AG20443 (cell line): ENCODE results near the gene ZNF555.
"Not testable (repeated sequence)": the region's sequence is repeated elsewhere in the genome, so short reads cannot be mapped to it uniquely, and the experiment has no call there.

ENCODE experiments used
- DNase-seq: peaks from one replicate; pipeline ENCODE4 v3.0.0; 2012; ENCODE audit warnings: low spot score, mixed read lengths

Gene ZNF555

GRCh38 chr19:2867025-2867991, 26.0 kb downstream of the ZNF555 start, which contains the start of gene ZNF556:
TSS of gene ZNF556 (plus strand) at chr19:2867335. CDS start at chr19:2867422, 87 bp downstream.
- DNase-seq, result peak; percentile 20

- no peak for DNase-seq
Observed at GRCh38 chr19:2869618-2870017, 28.3 kb downstream of the ZNF555 start.

GRCh38 chr19:2872175-2872574, 30.9 kb downstream of the ZNF555 start:
- DNase-seq, result not testable (repeated sequence)

- DNase-seq, result no peak
Observed at GRCh38 chr19:2877398-2878331, 36.4 kb downstream of the ZNF555 start.

- peak; percentile 25 for DNase-seq
Observed at GRCh38 chr19:2883686-2884439, 42.6 kb downstream of the ZNF555 start.

GRCh38 chr19:2885736-2886135, 44.5 kb downstream of the ZNF555 start:
- DNase-seq, result no peak

GRCh38 chr19:2887391-2887914, 46.2 kb downstream of the ZNF555 start:
- DNase-seq, result peak; percentile 69

GRCh38 chr19:2888731-2889224, 47.5 kb downstream of the ZNF555 start:
- no peak for DNase-seq

GRCh38 chr19:2890531-2890930, 49.3 kb downstream of the ZNF555 start:
- DNase-seq, result not testable (repeated sequence)

GRCh38 chr19:2896694-2897093, 55.4 kb downstream of the ZNF555 start:
- DNase-seq, result no peak

- peak; percentile 99 for DNase-seq
Observed at GRCh38 chr19:2900296-2901252, 59.3 kb downstream of the ZNF555 start, which contains the start of gene ZNF57. TSS of gene ZNF57 (plus strand) at chr19:2900928. CDS start at chr19:2901046, 118 bp downstream.

GRCh38 chr19:2902590-2903218, 61.4 kb downstream of the ZNF555 start:
- no peak for DNase-seq

GRCh38 chr19:2903326-2903725, 62.1 kb downstream of the ZNF555 start:
- not testable (repeated sequence) for DNase-seq

- no peak for DNase-seq
Observed at GRCh38 chr19:2905918-2906519, 64.7 kb downstream of the ZNF555 start.

GRCh38 chr19:2906631-2907195, 65.4 kb downstream of the ZNF555 start:
- no peak for DNase-seq
